HepG2 (cell line): ENCODE results near the gene STRBP. TPM values are rescaled to one million over a fixed set of nuclear protein-coding genes. Genes with fewer than 3 reads are reported as not detected.

ENCODE experiments used
- IKZF4 ChIP-seq: sonication (generic); formaldehyde crosslinking; IDR thresholded peaks from 2 replicates; pipeline ENCODE4 v1.5.1; 2020; ENCODE audit warnings: borderline replicate concordance, mild to moderate bottlenecking, low read depth, missing genetic modification reagents; ENCODE audit errors: not compliant biosample characterization
- KMT2A ChIP-seq: sonication (generic); formaldehyde crosslinking; IDR thresholded peaks from 2 replicates; pipeline ENCODE4 v1.4.0; 2020; ENCODE audit warnings: missing genetic modification reagents
- MAX ChIP-seq: IDR thresholded peaks from 2 replicates; pipeline ENCODE4 v1.6.1; 2012; ENCODE audit warnings: inconsistent platforms
- MED8 ChIP-seq: sonication (generic); formaldehyde crosslinking; IDR thresholded peaks from 2 replicates; pipeline ENCODE4 v1.8.1; 2023; ENCODE audit warnings: mild to moderate bottlenecking, missing genetic modification reagents; ENCODE audit not compliant: insufficient replicate concordance
- MTA1 ChIP-seq: sonication (generic); formaldehyde crosslinking; IDR thresholded peaks from 2 replicates; pipeline ENCODE4 v1.4.0; 2020; ENCODE audit warnings: missing genetic modification reagents, mild to moderate bottlenecking, borderline replicate concordance
- RXRB ChIP-seq: IDR thresholded peaks from 2 replicates; pipeline ENCODE4 v1.6.1; 2016; ENCODE audit warnings: borderline replicate concordance, missing genetic modification reagents, missing compliant biosample characterization
- SALL2 ChIP-seq: sonication (generic); formaldehyde crosslinking; IDR thresholded peaks from 2 replicates; pipeline ENCODE4 v1.8.1; 2023; ENCODE audit warnings: mild to moderate bottlenecking, missing genetic modification reagents, inconsistent platforms
- SP1 ChIP-seq, 2 experiments: fragments of 450-650 bp in 1 of 2; sonication (generic) in 1 of 2; formaldehyde crosslinking in 1 of 2; IDR thresholded peaks; 2 replicates each; pipeline versions ENCODE4 v1.4.0 to v1.6.1; 2016 to 2020; ENCODE audit warnings: missing genetic modification reagents in 1 of 2
- TRIM22 ChIP-seq: fragments of 450-650 bp; IDR thresholded peaks from 2 replicates; pipeline ENCODE4 v1.6.1; 2017
- ZBTB43 ChIP-seq: sonication (generic); formaldehyde crosslinking; conservative IDR thresholded peaks from 2 replicates; pipeline ENCODE4 v1.4.0; 2020; ENCODE audit warnings: missing genetic modification reagents
- ZSCAN20 ChIP-seq: sonication (generic); formaldehyde crosslinking; IDR thresholded peaks from 2 replicates; pipeline ENCODE4 v1.4.0; 2020; ENCODE audit warnings: missing genetic modification reagents, mild to moderate bottlenecking, borderline replicate concordance
- ZSCAN21 ChIP-seq: sonication (generic); formaldehyde crosslinking; IDR thresholded peaks from 2 replicates; pipeline ENCODE4 v1.8.0; 2022; ENCODE audit warnings: mild to moderate bottlenecking, missing genetic modification reagents, moderate library complexity, borderline replicate concordance
- polyA plus RNA-seq, 8 experiments: library from polyadenylated mRNA; depleted of rRNA in 3 of 8; stranded (reverse) in 7 of 8; unstranded in 1 of 8; fragments of >200 nt; fragmentation: Illumina TruSeq in 4 of 8; extraction: Trizol in 4 of 8; gene quantifications; 2 replicates each; pipeline versions ENCODE4 v1.2.1 to v1.2.3, GENCODE V29; 2011 to 2016; ENCODE audit warnings: low read depth in 4 of 8, missing spikeins in 1 of 8, mixed read lengths in 1 of 8; ENCODE audit not compliant: insufficient read depth in 1 of 8
- total RNA-seq, 5 experiments: library from RNA; depleted of rRNA; stranded (reverse); fragments of >200 nt; fragmentation: Illumina TruSeq; extraction: Trizol; gene quantifications; 2 replicates each; pipeline ENCODE4 v1.2.3, GENCODE V29; 2016; ENCODE audit warnings: low read depth in 1 of 5
- TF ChIP-seq, protein P1 (sequence below): sonication (generic); formaldehyde crosslinking; IDR thresholded peaks from 2 replicates; pipeline ENCODE4 v1.4.0; 2020; ENCODE audit warnings: missing genetic modification reagents
- TF ChIP-seq, protein P2 (sequence below): sonication (generic); formaldehyde crosslinking; IDR thresholded peaks from 2 replicates; pipeline ENCODE4 v1.5.1; 2020; ENCODE audit warnings: mild to moderate bottlenecking, missing genetic modification reagents, moderate library complexity
- TF ChIP-seq, protein P3 (sequence below): sonication (generic); formaldehyde crosslinking; IDR thresholded peaks from 2 replicates; pipeline ENCODE4 v1.5.0; 2020; ENCODE audit warnings: missing genetic modification reagents, mild to moderate bottlenecking, borderline replicate concordance
- TF ChIP-seq, protein P4 (sequence below): sonication (generic); formaldehyde crosslinking; IDR thresholded peaks from 2 replicates; pipeline ENCODE4 v1.5.0; 2020; ENCODE audit warnings: mild to moderate bottlenecking, missing genetic modification reagents

STRBP gene
- total and polyA plus RNA-seq, 2 of the 13 experiments (the other 11 are each of a cell fraction or from before 2014, with no cell fraction given) = 14.5 to 38.5 TPM

- peak; percentile 86 for TF ChIP-seq SALL2
- TF ChIP-seq SP1 (IDR thresholded peaks at IDR 0.05) = no peak
- peak; percentile 46; the same call in 1 of the 2 replicates for TF ChIP-seq SP1 (CRISPR knock-in tag; IDR thresholded peaks at IDR 0.05)
- TF ChIP-seq, protein P1, sequence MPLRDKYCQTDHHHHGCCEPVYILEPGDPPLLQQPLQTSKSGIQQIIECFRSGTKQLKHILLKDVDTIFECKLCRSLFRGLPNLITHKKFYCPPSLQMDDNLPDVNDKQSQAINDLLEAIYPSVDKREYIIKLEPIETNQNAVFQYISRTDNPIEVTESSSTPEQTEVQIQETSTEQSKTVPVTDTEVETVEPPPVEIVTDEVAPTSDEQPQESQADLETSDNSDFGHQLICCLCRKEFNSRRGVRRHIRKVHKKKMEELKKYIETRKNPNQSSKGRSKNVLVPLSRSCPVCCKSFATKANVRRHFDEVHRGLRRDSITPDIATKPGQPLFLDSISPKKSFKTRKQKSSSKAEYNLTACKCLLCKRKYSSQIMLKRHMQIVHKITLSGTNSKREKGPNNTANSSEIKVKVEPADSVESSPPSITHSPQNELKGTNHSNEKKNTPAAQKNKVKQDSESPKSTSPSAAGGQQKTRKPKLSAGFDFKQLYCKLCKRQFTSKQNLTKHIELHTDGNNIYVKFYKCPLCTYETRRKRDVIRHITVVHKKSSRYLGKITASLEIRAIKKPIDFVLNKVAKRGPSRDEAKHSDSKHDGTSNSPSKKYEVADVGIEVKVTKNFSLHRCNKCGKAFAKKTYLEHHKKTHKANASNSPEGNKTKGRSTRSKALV (CRISPR knock-in tag) = peak; percentile 71; the same call in 1 of the 2 replicates
- no peak for TF ChIP-seq TRIM22
- peak; percentile 6; the same call in 1 of the 2 replicates for TF ChIP-seq RXRB (CRISPR knock-in tag)
- TF ChIP-seq, protein P2, sequence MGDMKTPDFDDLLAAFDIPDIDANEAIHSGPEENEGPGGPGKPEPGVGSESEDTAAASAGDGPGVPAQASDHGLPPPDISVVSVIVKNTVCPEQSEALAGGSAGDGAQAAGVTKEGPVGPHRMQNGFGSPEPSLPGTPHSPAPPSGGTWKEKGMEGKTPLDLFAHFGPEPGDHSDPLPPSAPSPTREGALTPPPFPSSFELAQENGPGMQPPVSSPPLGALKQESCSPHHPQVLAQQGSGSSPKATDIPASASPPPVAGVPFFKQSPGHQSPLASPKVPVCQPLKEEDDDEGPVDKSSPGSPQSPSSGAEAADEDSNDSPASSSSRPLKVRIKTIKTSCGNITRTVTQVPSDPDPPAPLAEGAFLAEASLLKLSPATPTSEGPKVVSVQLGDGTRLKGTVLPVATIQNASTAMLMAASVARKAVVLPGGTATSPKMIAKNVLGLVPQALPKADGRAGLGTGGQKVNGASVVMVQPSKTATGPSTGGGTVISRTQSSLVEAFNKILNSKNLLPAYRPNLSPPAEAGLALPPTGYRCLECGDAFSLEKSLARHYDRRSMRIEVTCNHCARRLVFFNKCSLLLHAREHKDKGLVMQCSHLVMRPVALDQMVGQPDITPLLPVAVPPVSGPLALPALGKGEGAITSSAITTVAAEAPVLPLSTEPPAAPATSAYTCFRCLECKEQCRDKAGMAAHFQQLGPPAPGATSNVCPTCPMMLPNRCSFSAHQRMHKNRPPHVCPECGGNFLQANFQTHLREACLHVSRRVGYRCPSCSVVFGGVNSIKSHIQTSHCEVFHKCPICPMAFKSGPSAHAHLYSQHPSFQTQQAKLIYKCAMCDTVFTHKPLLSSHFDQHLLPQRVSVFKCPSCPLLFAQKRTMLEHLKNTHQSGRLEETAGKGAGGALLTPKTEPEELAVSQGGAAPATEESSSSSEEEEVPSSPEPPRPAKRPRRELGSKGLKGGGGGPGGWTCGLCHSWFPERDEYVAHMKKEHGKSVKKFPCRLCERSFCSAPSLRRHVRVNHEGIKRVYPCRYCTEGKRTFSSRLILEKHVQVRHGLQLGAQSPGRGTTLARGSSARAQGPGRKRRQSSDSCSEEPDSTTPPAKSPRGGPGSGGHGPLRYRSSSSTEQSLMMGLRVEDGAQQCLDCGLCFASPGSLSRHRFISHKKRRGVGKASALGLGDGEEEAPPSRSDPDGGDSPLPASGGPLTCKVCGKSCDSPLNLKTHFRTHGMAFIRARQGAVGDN (CRISPR knock-in tag) = peak; percentile 66
- peak; percentile 32; the same call in 1 of the 2 replicates for TF ChIP-seq ZBTB43 (CRISPR knock-in tag)
- peak; percentile 78; the same call in 1 of the 2 replicates for TF ChIP-seq ZSCAN20
- TF ChIP-seq MTA1 (CRISPR knock-in tag) = no peak
- TF ChIP-seq, protein P3, sequence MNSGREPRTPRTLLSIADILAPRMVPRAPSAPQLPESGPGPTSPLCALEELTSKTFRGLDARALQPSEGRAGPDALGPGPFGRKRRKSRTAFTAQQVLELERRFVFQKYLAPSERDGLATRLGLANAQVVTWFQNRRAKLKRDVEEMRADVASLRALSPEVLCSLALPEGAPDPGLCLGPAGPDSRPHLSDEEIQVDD (CRISPR knock-in tag) = no peak
- no peak for TF ChIP-seq IKZF4 (CRISPR knock-in tag)
- peak; percentile 8 for TF ChIP-seq KMT2A (CRISPR knock-in tag)
- TF ChIP-seq MED8 = no peak
- peak; percentile 48; the same call in 1 of the 2 replicates for TF ChIP-seq ZSCAN21 (CRISPR knock-in tag)
- TF ChIP-seq, protein P4, sequence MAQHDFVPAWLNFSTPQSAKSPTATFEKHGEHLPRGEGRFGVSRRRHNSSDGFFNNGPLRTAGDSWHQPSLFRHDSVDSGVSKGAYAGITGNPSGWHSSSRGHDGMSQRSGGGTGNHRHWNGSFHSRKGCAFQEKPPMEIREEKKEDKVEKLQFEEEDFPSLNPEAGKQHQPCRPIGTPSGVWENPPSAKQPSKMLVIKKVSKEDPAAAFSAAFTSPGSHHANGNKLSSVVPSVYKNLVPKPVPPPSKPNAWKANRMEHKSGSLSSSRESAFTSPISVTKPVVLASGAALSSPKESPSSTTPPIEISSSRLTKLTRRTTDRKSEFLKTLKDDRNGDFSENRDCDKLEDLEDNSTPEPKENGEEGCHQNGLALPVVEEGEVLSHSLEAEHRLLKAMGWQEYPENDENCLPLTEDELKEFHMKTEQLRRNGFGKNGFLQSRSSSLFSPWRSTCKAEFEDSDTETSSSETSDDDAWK (CRISPR knock-in tag) = no peak
- peak; percentile 32; the same call in 1 of the 2 replicates for TF ChIP-seq MAX
Measured at GRCh38 chr9:123268465-123269259, at the start of gene STRBP (continued).
